IMR-90 (cell line): ENCODE results near the gene PIK3C2B. TPM values are rescaled to one million over a fixed set of nuclear protein-coding genes. Genes with fewer than 3 reads are reported as not detected.

ENCODE experiments used
- ATAC-seq: fragments of 200-7000 bp; cut with Tn5 transposase; 2 replicates; pipeline ENCODE4 v1.9.1; 2020; ENCODE audit warnings: low read depth, mild to moderate bottlenecking, moderate library complexity
- BruUV-seq: library from RNA; stranded (reverse); fragments of 400-500 nt; replicated peaks from 2 replicates; lab custom pipeline; 2021; lab: Mats Ljungman, UMichigan
- CTCF ChIA-PET: fragments of 300-600 bp; formaldehyde crosslinking; extraction: SDS; loops from one replicate; lab custom pipeline; 2021; ENCODE audit warnings: antibody characterized with exemption; lab: Yijun Ruan, JAX
- POLR2A ChIA-PET: fragments of 300-600 bp; sonication (Branson Sonifier 250); formaldehyde crosslinking; loops from one replicate; lab custom pipeline; 2022; ENCODE audit warnings: antibody characterized with exemption; ENCODE audit not compliant: unreplicated experiment; lab: Charles Lee
- DNase-seq: peaks from one replicate; pipeline ENCODE4 v3.0.0; 2013
- H2AFZ ChIP-seq: replicated peaks from 2 replicates; pipeline ENCODE3; 2013; ENCODE audit warnings: low read length, mild to moderate bottlenecking; ENCODE audit not compliant: poor library complexity
- H2AK5ac ChIP-seq: 2 replicates; pipeline ENCODE4 v1.6.1; 2013; ENCODE audit warnings: low read depth, low read length, inconsistent platforms
- H2AK9ac ChIP-seq: replicated peaks from 2 replicates; pipeline ENCODE3; 2013; ENCODE audit warnings: mild to moderate bottlenecking, low read depth, low read length, moderate library complexity; ENCODE audit not compliant: poor library complexity
- H2BK120ac ChIP-seq: 2 replicates; pipeline ENCODE4 v1.6.1; 2013; ENCODE audit warnings: low read depth, low read length, inconsistent platforms
- H2BK15ac ChIP-seq: 3 replicates; pipeline ENCODE4 v1.6.1; 2013; ENCODE audit warnings: low read depth, low read length, inconsistent platforms
- H2BK20ac ChIP-seq: 2 replicates; pipeline ENCODE4 v1.6.1; 2013; ENCODE audit warnings: low read depth, mild to moderate bottlenecking, inconsistent platforms, low read length, moderate library complexity
- H2BK5ac ChIP-seq: 2 replicates; pipeline ENCODE4 v1.6.1; 2013; ENCODE audit warnings: mild to moderate bottlenecking, low read depth, low read length, inconsistent platforms; ENCODE audit not compliant: poor library complexity, severe bottlenecking
- H3K14ac ChIP-seq: replicated peaks from 2 replicates; pipeline ENCODE4 v1.6.1; 2013; ENCODE audit warnings: low read depth, low read length, inconsistent platforms
- H3K18ac ChIP-seq: 2 replicates; pipeline ENCODE4 v1.6.1; 2013; ENCODE audit warnings: low read depth, low read length, control low read depth
- H3K23ac ChIP-seq: 2 replicates; pipeline ENCODE4 v1.6.1; 2013; ENCODE audit warnings: low read depth, low read length, inconsistent platforms
- H3K27ac ChIP-seq: 2 replicates; pipeline ENCODE4 v1.5.1; 2013; ENCODE audit warnings: mild to moderate bottlenecking, control low read depth, low read length; ENCODE audit not compliant: insufficient read depth
- H3K27me3 ChIP-seq: 2 replicates; pipeline ENCODE4 v1.6.1; 2013; ENCODE audit warnings: low read length; ENCODE audit not compliant: control insufficient read depth, insufficient read depth
- H3K36me3 ChIP-seq: 2 replicates; pipeline ENCODE4 v1.6.1; 2013; ENCODE audit warnings: low read length, mixed read lengths; ENCODE audit not compliant: control insufficient read depth, insufficient read depth
- H3K4ac ChIP-seq: 2 replicates; pipeline ENCODE4 v1.6.1; 2013; ENCODE audit warnings: low read depth, low read length, inconsistent platforms
- H3K4me1 ChIP-seq: 2 replicates; pipeline ENCODE4 v1.6.1; 2013; ENCODE audit warnings: low read length, mixed read lengths; ENCODE audit not compliant: control insufficient read depth, insufficient read depth
- H3K4me2 ChIP-seq: 2 replicates; pipeline ENCODE4 v1.6.1; 2013; ENCODE audit warnings: low read depth, mild to moderate bottlenecking, control low read depth, low read length, moderate library complexity
- H3K4me3 ChIP-seq: 2 replicates; pipeline ENCODE4 v1.5.1; 2013; ENCODE audit warnings: low read depth, mild to moderate bottlenecking, control low read depth, low read length, moderate library complexity; ENCODE audit not compliant: insufficient read depth
- H3K56ac ChIP-seq: 2 replicates; pipeline ENCODE4 v1.6.1; 2013; ENCODE audit warnings: low read length, inconsistent platforms; ENCODE audit not compliant: insufficient read depth; ENCODE audit errors: extremely low read depth
- H3K79me1 ChIP-seq, 2 experiments: 2 replicates each; pipeline ENCODE4 v1.6.1; 2013; ENCODE audit warnings: low read length in 2 of 2, inconsistent platforms in 1 of 2, low read depth in 1 of 2
- H3K9ac ChIP-seq: 2 replicates; pipeline ENCODE4 v1.6.1; 2013; ENCODE audit warnings: low read depth, low read length, control low read depth
- H3K9me1 ChIP-seq: 2 replicates; pipeline ENCODE4 v1.6.1; 2013; ENCODE audit warnings: low read length, inconsistent platforms; ENCODE audit not compliant: insufficient read depth
- H3K9me3 ChIP-seq: 2 replicates; pipeline ENCODE4 v1.6.1; 2013; ENCODE audit warnings: low read length; ENCODE audit not compliant: control insufficient read depth, insufficient read depth
- H4K20me1 ChIP-seq: 2 replicates; pipeline ENCODE4 v1.6.1; 2013; ENCODE audit warnings: low read length, inconsistent platforms; ENCODE audit not compliant: insufficient read depth
- H4K5ac ChIP-seq: 2 replicates; pipeline ENCODE4 v1.6.1; 2013; ENCODE audit warnings: mild to moderate bottlenecking, low read depth, low read length, control low read depth
- H4K8ac ChIP-seq, 2 experiments: 2 replicates each; pipeline ENCODE4 v1.6.1; 2013; ENCODE audit warnings: low read depth in 2 of 2, low read length in 2 of 2, control low read depth in 1 of 2, inconsistent platforms in 1 of 2
- H4K91ac ChIP-seq: 2 replicates; pipeline ENCODE4 v1.6.1; 2013; ENCODE audit warnings: low read depth, low read length, inconsistent platforms; ENCODE audit not compliant: insufficient read depth
- CEBPB ChIP-seq: IDR thresholded peaks from 2 replicates; pipeline ENCODE4 v1.6.1; 2012; ENCODE audit warnings: low read depth, low read length, improper control_type of control experiment
- FOS ChIP-seq: fragments of 150-350 bp; IDR thresholded peaks from 2 replicates; pipeline ENCODE4 v1.6.1; 2016; ENCODE audit warnings: low read depth, low read length
- MAZ ChIP-seq: IDR thresholded peaks from 2 replicates; pipeline ENCODE4 v1.6.1; 2012; ENCODE audit warnings: low read depth, mild to moderate bottlenecking, low read length, improper control_type of control experiment, moderate library complexity, borderline replicate concordance
- MXI1 ChIP-seq: IDR thresholded peaks from 2 replicates; pipeline ENCODE4 v1.6.1; 2012; ENCODE audit warnings: low read depth, mild to moderate bottlenecking, low read length, moderate library complexity, borderline replicate concordance
- NFE2L2 ChIP-seq: fragments of 150-350 bp; IDR thresholded peaks from 2 replicates; pipeline ENCODE4 v1.6.1; 2016; ENCODE audit warnings: low read depth, mild to moderate bottlenecking, low read length
- RFX5 ChIP-seq: IDR thresholded peaks from 2 replicates; pipeline ENCODE4 v1.8.0; 2012; ENCODE audit warnings: low read depth, mild to moderate bottlenecking, low read length, moderate library complexity
- SMC3 ChIP-seq: fragments of 150-350 bp; IDR thresholded peaks from 2 replicates; pipeline ENCODE4 v1.6.1; 2016; ENCODE audit warnings: low read depth, mild to moderate bottlenecking, antibody characterized with exemption, low read length, moderate library complexity
- WGBS, 2 experiments: methylation state at CpG; one replicate each; pipeline versions ENCODE4 v1.1.5 to v1.1.7; 2013; ENCODE audit warnings: missing lambda C conversion rate in 2 of 2; ENCODE audit not compliant: insufficient read length in 1 of 2; ENCODE audit errors: extremely low coverage in 2 of 2; 5-methylcytosine and 5-hydroxymethylcytosine counted together
- dilution Hi-C: fragments of 300-500 bp; cut with HindIII; formaldehyde crosslinking; loops from one replicate; pipeline ENCODE4 v1.14.3; 2018; ENCODE audit warnings: low sequenced_read_pairs; ENCODE audit not compliant: unreplicated experiment
- in situ Hi-C: fragments of 300-500 bp; cut with MboI; formaldehyde crosslinking; loops from 3 replicates; pipeline ENCODE4 v1.14.3; 2019; ENCODE audit warnings: low sequenced_read_pairs, inconsistent platforms, mixed read lengths
- intact Hi-C: fragments of 100-400 bp; cut with micrococcal nuclease; formaldehyde crosslinking; loops from 2 replicates; pipeline ENCODE4 v1.10.0; 2022
- polyA plus RNA-seq, 3 experiments: library from polyadenylated mRNA; depleted of rRNA; stranded (reverse); fragments of >200 nt; gene quantifications; 2 replicates each; pipeline ENCODE4 v1.2.3, GENCODE V29; 2012; ENCODE audit warnings: low replicate concordance in 1 of 3
- total RNA-seq: library from RNA; depleted of rRNA; stranded (reverse); fragments of >200 nt; gene quantifications from 2 replicates; pipeline ENCODE4 v1.2.3, GENCODE V29; 2012
- TF ChIP-seq, protein P1 (sequence below): fragments of 150-350 bp; IDR thresholded peaks from 2 replicates; pipeline ENCODE4 v1.6.1; 2017; ENCODE audit warnings: mild to moderate bottlenecking, antibody characterized with exemption, low read length, low read depth
- TF ChIP-seq, protein P2 (sequence below): fragments of 150-350 bp; IDR thresholded peaks from 2 replicates; pipeline ENCODE4 v1.6.1; 2016; ENCODE audit warnings: low read depth, mild to moderate bottlenecking, low read length, moderate library complexity, borderline replicate concordance
- TF ChIP-seq, protein P3 (sequence below): conservative IDR thresholded peaks from 2 replicates; pipeline ENCODE4 v1.5.1; 2012; ENCODE audit warnings: mild to moderate bottlenecking, low read depth, low read length, improper control_type of control experiment

Gene PIK3C2B
- total and polyA plus RNA-seq, 2 of the 4 experiments (the other 2 are of a cell fraction), result 1.1 to 2.9 TPM

DNA sequence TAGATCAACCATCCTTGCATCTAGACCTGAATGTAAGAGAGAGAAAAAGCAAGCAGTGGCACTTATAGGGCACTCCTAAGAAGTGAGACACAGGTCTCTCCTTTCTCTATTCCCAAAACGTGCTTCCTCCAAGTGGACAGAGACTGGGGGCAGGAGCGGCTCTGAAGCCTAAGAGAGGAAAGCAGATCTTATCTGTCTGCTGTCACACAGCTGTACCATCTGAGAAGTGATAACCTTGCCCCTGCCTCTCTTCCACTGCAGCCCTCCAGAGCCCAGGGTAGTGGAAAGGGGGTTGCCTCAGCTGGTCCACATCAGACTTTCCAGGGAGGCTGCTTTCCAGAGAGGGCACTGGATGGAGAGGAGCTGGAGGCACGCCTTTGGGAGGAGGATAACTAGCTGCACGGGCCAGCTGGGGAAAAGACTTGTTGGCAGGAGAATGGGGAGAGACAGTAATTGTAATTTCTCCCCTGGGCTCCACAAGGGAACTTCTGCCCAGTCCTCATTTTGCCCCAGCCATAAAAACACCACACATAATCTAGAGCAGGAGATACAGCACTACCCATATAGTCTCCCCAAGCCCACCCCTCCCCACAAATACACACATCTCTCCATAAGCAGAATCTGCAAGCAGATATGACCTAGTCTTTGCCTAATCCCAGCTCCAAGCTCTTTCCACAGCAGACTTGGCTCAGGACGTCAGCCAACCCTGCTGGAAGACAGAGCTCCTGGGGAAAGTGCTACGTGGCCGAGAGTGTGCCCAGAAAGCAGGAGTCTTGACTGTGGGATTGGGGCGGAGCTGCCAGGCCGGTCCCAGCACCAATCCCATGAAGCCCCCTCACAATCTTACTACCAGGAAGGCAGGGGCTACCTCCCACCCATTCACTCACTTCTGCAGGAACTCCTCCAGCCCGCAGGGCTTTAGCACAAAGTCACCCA, 31.2 kb downstream of the PIK3C2B start:
- Histone ChIP-seq H3K36me3 (peaks cover 20% of the 10 kb centered on the region), H3K9me1 (no peaks in the 10 kb centered on the region; the same call in 1 of the 2 replicates), H4K20me1 (no peaks in the 10 kb centered on the region), H3K27me3 (no peaks in the 10 kb centered on the region), H2AK5ac (no peak overlapping the region), H4K91ac (no peak overlapping the region), H3K27ac (no peak overlapping the region), H3K9ac (no peak overlapping the region), H3K18ac (no peak overlapping the region), H2BK20ac (no peak overlapping the region), H3K79me1 (no peaks in the 10 kb centered on the region), H3K23ac (no peak overlapping the region), H3K14ac (no peak overlapping the region), H4K8ac (no peak overlapping the region), H3K4ac (no peak overlapping the region), H3K4me1 (no peaks in the 10 kb centered on the region; the same call in 1 of the 2 replicates), H3K9me3 (no peaks in the 10 kb centered on the region), H2AK9ac (no peak overlapping the region), H3K4me2 (no peak overlapping the region), H2BK15ac (no peak overlapping the region), H2AFZ (peak overlapping the region; percentile 27), H4K5ac (no peak overlapping the region), H3K56ac (no peak overlapping the region), H2BK5ac (no peak overlapping the region), H3K4me3 (no peak overlapping the region), H2BK120ac (no peak overlapping the region)
- no peak for DNase-seq
- dilution Hi-C loops, result no loop called here
- CTCF ChIA-PET, result interaction anchor here (1.3 to 1.8 kb wide), 2 partner anchors 15 to 65 kb away, joined by 3 to 4 read pairs; no protein-coding TSS in a partner anchor
- no CpG with 5 or more reads among the region's 10 CpGs for WGBS, 2 experiments
- in situ Hi-C loops, result no loop called here
- ATAC-seq, result no peak
- intact Hi-C loops, result no loop called here
- TF ChIP-seq, protein P1, sequence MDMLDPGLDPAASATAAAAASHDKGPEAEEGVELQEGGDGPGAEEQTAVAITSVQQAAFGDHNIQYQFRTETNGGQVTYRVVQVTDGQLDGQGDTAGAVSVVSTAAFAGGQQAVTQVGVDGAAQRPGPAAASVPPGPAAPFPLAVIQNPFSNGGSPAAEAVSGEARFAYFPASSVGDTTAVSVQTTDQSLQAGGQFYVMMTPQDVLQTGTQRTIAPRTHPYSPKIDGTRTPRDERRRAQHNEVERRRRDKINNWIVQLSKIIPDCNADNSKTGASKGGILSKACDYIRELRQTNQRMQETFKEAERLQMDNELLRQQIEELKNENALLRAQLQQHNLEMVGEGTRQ, result no peak
- no peak for TF ChIP-seq MAZ
- no peak for TF ChIP-seq SMC3
- no peak for TF ChIP-seq CEBPB
- TF ChIP-seq, protein P2, sequence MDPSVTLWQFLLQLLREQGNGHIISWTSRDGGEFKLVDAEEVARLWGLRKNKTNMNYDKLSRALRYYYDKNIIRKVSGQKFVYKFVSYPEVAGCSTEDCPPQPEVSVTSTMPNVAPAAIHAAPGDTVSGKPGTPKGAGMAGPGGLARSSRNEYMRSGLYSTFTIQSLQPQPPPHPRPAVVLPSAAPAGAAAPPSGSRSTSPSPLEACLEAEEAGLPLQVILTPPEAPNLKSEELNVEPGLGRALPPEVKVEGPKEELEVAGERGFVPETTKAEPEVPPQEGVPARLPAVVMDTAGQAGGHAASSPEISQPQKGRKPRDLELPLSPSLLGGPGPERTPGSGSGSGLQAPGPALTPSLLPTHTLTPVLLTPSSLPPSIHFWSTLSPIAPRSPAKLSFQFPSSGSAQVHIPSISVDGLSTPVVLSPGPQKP, result no peak
- TF ChIP-seq NFE2L2, result no peak
- TF ChIP-seq, protein P3, sequence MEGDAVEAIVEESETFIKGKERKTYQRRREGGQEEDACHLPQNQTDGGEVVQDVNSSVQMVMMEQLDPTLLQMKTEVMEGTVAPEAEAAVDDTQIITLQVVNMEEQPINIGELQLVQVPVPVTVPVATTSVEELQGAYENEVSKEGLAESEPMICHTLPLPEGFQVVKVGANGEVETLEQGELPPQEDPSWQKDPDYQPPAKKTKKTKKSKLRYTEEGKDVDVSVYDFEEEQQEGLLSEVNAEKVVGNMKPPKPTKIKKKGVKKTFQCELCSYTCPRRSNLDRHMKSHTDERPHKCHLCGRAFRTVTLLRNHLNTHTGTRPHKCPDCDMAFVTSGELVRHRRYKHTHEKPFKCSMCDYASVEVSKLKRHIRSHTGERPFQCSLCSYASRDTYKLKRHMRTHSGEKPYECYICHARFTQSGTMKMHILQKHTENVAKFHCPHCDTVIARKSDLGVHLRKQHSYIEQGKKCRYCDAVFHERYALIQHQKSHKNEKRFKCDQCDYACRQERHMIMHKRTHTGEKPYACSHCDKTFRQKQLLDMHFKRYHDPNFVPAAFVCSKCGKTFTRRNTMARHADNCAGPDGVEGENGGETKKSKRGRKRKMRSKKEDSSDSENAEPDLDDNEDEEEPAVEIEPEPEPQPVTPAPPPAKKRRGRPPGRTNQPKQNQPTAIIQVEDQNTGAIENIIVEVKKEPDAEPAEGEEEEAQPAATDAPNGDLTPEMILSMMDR, result no peak
- TF ChIP-seq MXI1, result no peak
- TF ChIP-seq FOS, result no peak
- no peak for TF ChIP-seq RFX5
- no TSS peak for BruUV-seq
- POLR2A ChIA-PET, result no interaction called here
